Cardiac muscle cell (in vitro differentiated cells and primary cell): Measurements from ENCODE around the gene TIGAR. TPM values are rescaled to one million over a fixed set of nuclear protein-coding genes. Genes with fewer than 3 reads are reported as not detected.
A peak's percentile ranks its signal among the peaks of the same experiment; 100 is the strongest.

ENCODE experiments used
- DNase-seq, 2 donors: peaks; one replicate each; pipeline versions ENCODE4 v3.0.0 to v3.0.0-alpha.2; 2010 to 2017; ENCODE audit warnings: low read depth in 1 of 2, low spot score in 1 of 2
- H3K27ac ChIP-seq: fragments of 200-600 bp; sonication (generic); 2 replicates; pipeline ENCODE4 v1.5.1; 2016
- H3K27me3 ChIP-seq: fragments of 200-600 bp; sonication (generic); 2 replicates; pipeline ENCODE4 v1.6.0; 2016; ENCODE audit warnings: control low read depth
- H3K36me3 ChIP-seq: fragments of 200-600 bp; sonication (generic); 2 replicates; pipeline ENCODE4 v1.5.1; 2016; ENCODE audit warnings: control low read depth
- H3K4me1 ChIP-seq: fragments of 200-600 bp; sonication (generic); 2 replicates; pipeline ENCODE4 v1.8.1; 2017; ENCODE audit warnings: low read depth, mild to moderate bottlenecking, mixed run types
- H3K4me3 ChIP-seq: fragments of 200-600 bp; sonication (generic); 2 replicates; pipeline ENCODE4 v1.5.1; 2016; ENCODE audit warnings: mild to moderate bottlenecking
- H3K9me3 ChIP-seq: fragments of 200-600 bp; sonication (generic); 2 replicates; pipeline ENCODE4 v1.5.1; 2017; ENCODE audit warnings: low read depth, mild to moderate bottlenecking, control low read depth
- CTCF ChIP-seq: IDR thresholded peaks from 2 replicates; pipeline ENCODE4 v1.5.1; 2012; ENCODE audit warnings: low read depth, mild to moderate bottlenecking, low read length
- polyA plus RNA-seq: library from polyadenylated mRNA; unstranded; fragments of >200 nt; fragmentation: Nextera tagmentation; extraction: Ambion mirVana; gene quantifications from 2 replicates; pipeline ENCODE4 v1.2.1, GENCODE V29; 2016
- total RNA-seq: library from RNA; depleted of rRNA; stranded (reverse); fragments of >200 nt; gene quantifications from 2 replicates; pipeline ENCODE4 v1.2.3, GENCODE V29; 2016

Gene TIGAR
- total and polyA plus RNA-seq, 2 experiments from 2014 or later, result 2.7 to 16.4 TPM

- TF ChIP-seq CTCF, result no peak
- Histone ChIP-seq H3K4me1 (peaks cover 27% of the 10 kb centered on the region), H3K9me3 (no peaks in the 10 kb centered on the region), H3K27ac (no peak overlapping the region), H3K4me3 (no peak overlapping the region), H3K27me3 (no peaks in the 10 kb centered on the region), H3K36me3 (no peaks in the 10 kb centered on the region)
- DNase-seq, result no peak
Observed at GRCh38 chr12:4388032-4388431, 67.0 kb downstream of the TIGAR start.

DNA sequence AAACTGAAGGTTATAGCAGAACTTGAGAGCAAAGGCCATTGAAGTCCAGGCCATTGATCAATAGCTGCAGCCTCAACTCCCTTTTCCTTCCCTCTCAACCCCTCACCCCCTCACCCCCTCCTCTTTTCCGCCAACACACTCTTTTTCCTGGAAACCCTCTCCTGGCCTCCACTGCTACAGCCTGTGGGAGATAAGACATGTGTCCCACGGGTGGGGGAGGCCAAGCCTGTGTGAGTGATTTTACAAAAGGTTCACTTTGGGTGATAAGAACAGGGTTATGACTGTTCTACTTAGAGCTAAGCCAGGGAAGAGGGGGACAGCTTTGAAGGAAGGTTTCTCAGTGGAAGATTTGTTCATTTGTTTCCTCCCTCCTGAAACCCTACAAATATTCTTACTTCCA lies 67.6 kb downstream of the TIGAR start:
- H3K4me1 ChIP-seq, result peaks cover 24% of the 10 kb centered on the region
- TF ChIP-seq CTCF, result no peak
- H3K9me3 ChIP-seq, result no peaks in the 10 kb centered on the region
- DNase-seq, result no peak
- H3K27me3 ChIP-seq, result no peaks in the 10 kb centered on the region
- no peaks in the 10 kb centered on the region for H3K36me3 ChIP-seq
- H3K4me3 ChIP-seq, result no peak overlapping the region
- peak overlapping the region; percentile 62 for H3K27ac ChIP-seq

DNA sequence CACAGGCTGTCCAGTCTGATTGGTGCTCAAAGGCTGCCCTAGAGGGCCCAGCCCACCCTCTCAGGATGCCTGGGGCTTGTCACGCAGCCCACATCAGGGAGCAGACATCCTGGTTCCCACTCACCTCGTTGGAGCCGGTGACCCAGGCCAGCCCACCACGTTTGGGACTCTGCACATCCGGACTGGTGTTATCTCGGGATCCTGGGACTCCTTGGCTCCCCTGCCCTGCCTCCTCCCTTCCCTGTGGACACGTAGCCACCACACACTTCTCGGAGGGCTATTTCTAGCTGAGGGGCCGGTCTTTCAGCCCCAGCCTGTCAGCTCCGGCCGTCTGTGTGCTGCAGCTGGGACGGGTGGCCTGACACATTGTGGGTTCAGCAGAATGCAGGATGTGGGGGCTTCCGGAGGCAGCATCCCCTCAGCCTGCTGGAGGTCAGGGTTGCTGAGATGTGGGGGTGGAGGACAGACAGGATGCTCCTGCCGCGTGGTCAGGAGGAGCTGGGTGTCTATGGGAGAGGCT lies 71.3 kb downstream of the TIGAR start:
- DNase-seq, result peak; percentile 2 to 83
- TF ChIP-seq CTCF, result no peak
- peaks cover 24% of the 10 kb centered on the region for H3K4me1 ChIP-seq
- H3K27me3 ChIP-seq, result no peaks in the 10 kb centered on the region
- H3K9me3 ChIP-seq, result no peaks in the 10 kb centered on the region
- no peak overlapping the region for H3K4me3 ChIP-seq
- peak overlapping the region; percentile 92 for H3K27ac ChIP-seq
- H3K36me3 ChIP-seq, result no peaks in the 10 kb centered on the region

GRCh38 chr12:4393211-4393610 lies 72.2 kb downstream of the TIGAR start:
- Histone ChIP-seq H3K27ac (peak overlapping the region; percentile 92), H3K36me3 (no peaks in the 10 kb centered on the region), H3K9me3 (no peaks in the 10 kb centered on the region), H3K27me3 (no peaks in the 10 kb centered on the region), H3K4me3 (no peak overlapping the region), H3K4me1 (peaks cover 24% of the 10 kb centered on the region)
- DNase-seq, result no peak
- TF ChIP-seq CTCF, result no peak

DNA sequence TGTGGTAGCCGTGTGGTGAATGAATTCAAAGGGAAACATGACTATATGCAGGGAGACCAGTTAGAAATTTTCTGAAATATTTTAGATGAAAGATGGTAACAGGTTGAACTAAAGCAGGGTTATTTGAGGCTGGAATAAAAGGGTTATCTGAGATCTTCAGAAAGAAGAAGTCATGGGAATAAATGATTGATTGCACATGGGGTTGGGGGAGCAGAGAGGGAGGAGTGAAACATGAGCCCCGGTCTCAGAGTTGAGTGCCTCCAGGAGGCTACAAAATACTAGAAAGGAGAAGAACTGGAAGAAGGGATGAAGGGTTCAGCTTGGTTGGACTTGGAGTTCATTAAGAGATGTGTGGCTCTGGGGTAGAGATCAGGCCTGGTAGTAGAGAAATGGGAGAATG lies 74.8 kb downstream of the TIGAR start:
- DNase-seq, result no peak
- Histone ChIP-seq H3K9me3 (no peaks in the 10 kb centered on the region), H3K4me3 (no peak overlapping the region), H3K36me3 (no peaks in the 10 kb centered on the region), H3K27ac (no peak overlapping the region), H3K4me1 (peaks cover 15% of the 10 kb centered on the region), H3K27me3 (no peaks in the 10 kb centered on the region)
- TF ChIP-seq CTCF, result no peak

GRCh38 chr12:4401117-4401516 lies 80.1 kb downstream of the TIGAR start:
- Histone ChIP-seq H3K4me1 (no peaks in the 10 kb centered on the region), H3K4me3 (no peak overlapping the region), H3K27me3 (no peaks in the 10 kb centered on the region), H3K27ac (no peak overlapping the region), H3K36me3 (no peaks in the 10 kb centered on the region), H3K9me3 (no peaks in the 10 kb centered on the region)
- DNase-seq, result no peak
- no peak for TF ChIP-seq CTCF
